HG03521 (cell line): ENCODE results near the gene LCA5L.

ENCODE experiments used
- ATAC-seq: cut with Tn5 transposase; IDR thresholded peaks from one replicate; pipeline ENCODE4 v1.9.1; 2021; ENCODE audit warnings: mild to moderate bottlenecking, moderate library complexity; ENCODE audit not compliant: unreplicated experiment

The LCA5L gene

DNA sequence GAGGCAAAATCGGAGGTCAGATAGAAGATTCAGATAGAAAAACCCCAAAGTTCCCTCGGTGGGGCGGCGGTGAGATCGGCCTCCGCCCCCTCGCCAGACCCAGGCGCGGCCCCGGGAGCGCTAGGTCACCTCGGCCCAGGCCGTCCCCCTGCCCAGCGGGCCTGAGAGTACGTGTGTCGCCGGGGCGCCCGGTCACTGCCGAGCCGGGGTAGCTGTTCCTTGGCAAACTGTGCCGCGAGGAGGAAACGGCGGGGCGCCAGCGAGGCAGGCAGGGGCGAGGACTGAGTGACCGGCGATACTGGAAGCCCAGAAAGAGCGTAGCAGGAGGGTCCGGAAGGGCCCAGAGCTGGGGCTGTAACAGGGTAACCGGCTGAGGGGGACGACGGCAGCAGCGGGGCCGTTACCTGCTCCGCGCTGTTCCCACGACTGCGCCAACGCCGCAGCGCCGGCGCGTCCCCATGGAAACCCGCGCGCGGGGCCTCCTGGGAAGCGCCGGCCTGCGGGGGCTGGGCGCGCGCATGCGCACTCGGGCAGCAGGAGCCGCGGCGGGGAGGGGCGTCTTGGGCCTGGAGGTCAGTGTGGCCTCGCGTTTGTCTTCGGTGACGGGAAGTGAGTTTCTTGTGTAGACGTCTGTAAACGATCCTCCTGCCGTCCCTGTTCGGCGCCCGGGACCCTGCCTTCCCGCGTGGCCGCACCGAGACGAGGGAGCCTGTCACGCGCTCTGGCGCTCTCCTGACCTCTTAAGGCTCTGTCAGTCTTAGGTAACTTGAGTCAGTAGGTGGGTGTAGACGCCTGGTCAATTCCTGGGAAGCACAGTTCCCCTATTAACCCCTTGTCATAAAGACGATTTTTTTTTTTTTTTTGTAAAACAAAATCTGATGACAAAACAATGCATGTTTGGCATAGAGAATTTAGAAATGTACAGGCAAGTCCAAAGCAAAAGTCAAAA is at the start of gene LCA5L:
Gene LCA5L (minus strand): TSS at position 458 of the 949 bp plus-strand sequence. CDS start 17,285 bp downstream, outside the sequence.
- peak; percentile 92 for ATAC-seq

DNA sequence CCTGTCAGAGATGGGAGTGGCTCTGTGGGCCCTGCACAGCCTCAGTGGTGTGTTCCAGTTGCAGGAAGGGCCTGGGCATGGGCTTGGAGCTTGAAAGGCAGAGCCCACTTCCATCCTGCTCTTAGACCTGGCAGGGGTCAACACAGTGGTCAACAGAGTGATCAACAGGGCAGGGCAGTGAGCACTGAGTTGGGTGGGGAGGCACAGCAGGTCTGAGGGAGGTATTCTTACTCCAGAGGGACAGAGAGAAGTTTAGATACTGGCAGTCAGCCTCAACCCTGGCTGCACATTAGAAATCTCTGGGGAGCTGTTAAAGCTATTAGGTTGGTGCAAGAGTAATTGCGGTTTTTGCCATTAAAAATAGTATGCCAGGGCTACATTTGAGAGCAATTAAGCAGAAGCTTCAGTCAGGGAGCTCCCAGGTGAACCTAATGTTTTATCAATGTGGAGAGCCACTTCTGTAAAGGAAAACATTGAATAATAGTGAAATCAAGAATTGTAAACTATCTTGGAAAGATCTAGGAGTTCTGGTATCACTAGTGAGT is 43.9 kb upstream of the LCA5L start:
- no peak for ATAC-seq

DNA sequence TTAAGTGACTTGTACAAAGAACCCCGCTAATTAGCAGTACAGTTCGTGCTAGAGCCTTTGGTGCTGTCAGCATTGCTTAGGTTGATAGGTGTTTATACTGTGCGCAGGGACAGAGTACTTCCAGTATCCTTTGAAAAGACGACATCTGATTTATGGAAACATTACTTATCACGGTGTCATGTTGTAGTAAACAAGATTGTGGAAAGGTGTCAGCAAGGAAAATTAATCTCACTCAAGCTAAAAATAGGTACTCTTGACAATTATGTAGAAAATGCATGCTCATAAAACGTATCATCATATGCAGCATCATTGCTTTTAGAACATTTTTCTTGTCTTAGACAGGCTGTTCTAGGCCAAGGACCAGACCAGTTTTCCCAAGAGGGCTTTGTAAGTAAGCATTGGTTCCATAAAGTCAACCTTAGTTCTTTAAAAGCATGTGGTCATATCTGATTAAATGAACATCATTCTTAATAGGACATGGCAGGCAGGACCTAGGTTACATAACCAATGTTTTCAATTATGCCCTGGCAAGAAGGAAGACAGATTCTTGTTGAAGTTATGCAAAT is 39.2 kb upstream of the LCA5L start:
- no peak for ATAC-seq

DNA sequence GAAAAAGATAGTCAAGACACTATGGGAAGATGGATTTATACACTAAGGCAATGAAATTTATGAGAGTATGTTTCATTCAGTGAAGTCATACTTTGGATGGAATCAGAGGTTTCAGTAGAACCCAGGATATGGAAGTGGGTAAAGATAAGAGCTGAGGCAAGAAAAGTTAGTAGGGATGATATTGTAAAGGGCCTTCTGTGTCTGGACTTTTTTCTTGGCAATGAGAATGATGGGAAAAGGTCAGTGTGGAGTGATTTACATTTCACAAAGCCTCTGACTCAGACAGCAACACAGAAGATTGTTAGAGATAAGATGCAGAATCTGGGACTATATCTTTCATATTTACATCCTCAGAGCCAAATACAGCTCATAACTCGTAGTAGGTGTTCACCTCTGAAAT is 38.3 kb upstream of the LCA5L start:
- ATAC-seq = no peak

DNA sequence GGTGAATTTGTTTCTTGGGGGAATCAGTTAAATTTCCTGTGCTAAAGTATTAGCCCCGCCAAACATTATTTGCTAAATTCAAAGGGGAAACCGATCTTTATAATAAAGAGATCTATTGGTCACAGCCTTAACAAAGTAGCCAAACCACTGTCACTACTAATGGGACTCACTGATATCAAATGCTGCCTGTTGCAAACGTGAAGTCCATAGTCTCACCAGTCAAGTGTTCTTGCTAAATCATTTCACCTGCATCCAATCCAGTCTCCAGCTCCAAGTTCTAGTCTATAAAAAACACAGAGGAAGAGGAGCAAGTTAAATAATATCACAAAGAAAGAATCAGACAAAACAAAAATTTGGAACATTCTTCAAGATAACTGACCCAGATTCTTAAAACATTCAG is 36.3 kb upstream of the LCA5L start:
- no peak for ATAC-seq

DNA sequence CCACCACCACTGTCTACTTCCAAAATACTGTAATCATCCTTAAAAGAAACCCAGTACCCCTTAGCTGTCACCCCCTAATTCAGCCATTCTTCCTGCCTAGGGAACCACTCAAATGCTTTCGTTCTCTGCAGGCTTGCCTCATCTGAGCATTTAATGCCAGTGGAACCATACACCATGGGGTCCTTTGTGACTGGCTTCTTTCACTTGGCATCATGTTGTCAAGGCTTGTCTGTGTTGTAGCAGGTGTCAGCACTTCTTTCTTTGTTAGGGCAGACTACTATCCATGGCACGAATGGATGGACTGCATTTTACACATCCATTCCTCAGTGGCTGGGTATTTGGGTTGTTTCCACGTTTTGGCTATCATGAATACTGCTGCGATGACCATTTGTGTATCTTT is 34.7 kb upstream of the LCA5L start:
- ATAC-seq = no peak

DNA sequence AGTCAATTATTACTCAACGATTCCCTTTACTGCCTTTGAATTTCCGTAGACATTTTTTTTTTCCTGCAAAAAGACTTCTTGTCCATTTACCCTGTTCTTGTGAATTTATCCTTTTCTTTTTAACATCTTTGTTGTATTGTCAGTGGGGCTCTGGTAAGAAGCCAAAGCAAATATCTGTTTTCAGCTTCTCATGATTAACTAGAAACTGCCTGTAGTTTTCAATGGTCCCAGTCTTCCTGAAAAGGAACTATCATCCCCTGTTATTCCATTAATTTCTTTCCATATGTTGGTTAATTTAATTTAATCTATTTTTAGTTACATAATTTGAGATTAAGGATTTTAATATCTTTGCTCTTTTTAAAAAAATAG is 34.2 kb upstream of the LCA5L start:
- no peak for ATAC-seq

DNA sequence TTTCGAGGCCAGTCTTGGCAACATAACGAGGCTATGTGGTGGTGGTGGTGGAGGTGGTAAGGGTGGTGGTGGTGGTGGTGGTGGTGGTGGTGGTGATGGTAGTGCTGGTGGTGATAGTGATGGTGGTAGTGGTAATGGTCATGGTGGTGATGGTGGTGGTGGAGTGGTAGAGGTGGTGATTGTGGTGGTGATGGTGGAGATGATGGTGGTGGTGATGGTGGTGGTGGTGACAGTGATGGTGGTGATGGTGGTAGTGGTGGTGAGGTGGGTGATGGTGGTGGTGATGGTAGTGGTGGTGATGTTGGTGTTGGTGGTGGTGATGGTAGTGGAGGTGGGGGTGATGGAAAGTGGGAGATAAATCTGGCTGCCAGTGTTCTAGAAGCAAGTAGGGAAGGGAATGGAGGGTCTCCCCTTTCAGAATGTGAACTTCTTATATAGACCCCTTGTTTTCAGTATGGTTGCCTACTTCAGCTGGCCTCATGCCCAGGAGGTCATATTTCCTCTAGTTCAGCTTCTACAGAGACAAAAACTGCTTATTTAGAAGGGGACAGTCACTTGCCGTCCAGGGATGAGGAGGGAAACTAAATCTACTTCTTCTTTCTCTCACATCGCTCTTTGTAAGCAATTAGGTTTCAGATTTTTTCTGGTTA is 33.7 kb upstream of the LCA5L start:
- ATAC-seq = no peak

DNA sequence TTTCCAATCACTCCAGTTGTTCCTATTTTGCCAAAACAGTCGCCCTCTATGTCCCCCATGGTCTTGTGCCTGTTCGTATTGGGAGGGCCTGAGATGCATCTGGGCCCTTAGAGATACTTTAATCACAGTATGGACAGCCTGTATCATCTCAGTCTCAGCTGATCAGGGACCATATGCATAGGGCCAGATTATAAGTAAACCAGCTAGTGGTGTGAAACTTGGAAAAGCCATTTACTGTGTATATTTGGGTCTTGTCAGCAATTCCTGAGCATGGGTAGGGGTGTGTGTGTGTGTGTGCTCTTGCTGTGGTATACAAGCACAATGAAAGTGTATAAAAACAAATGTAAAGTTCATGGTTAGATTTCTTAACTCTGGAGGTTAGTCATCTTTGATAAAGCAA is 29.0 kb upstream of the LCA5L start:
- ATAC-seq = no peak

DNA sequence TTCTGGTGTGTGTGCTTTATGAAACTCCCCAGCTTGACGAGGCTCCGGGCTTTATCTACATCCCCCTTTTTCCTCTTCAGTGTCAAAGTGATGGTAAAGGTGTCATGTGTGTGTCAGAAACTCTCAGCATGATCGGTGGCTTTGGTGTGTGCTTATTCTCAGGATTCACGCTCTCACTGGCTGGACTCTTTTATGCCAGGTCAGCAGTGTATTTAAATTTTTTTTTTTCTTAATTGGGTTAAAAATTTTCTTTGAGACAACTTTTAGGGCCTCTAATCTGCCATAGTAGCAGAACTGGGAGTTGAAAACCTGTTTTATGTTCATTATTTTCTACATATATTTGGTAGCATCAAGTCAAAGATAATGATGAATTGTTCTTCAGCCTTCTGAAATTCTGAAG is 27.2 kb upstream of the LCA5L start:
- no peak for ATAC-seq

DNA sequence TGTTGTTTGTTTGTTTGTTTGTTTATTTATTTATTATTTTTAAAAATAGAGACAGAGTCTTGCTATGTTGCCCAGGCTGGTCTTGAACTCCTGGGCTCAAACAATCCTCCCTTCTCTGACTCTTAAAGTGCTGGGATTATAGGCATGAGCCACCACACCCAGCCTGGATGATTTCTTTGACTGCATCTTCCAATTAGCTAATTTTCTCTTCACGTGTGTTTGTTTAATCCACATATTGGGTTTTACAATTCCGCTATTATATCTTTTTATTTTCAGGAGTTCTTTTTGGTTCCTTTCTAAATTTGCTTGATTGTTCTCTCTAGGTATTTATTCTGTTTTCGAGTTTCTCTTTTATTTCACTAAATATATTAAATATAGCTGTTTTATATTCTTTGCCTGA is 26.0 kb upstream of the LCA5L start:
- ATAC-seq = no peak

DNA sequence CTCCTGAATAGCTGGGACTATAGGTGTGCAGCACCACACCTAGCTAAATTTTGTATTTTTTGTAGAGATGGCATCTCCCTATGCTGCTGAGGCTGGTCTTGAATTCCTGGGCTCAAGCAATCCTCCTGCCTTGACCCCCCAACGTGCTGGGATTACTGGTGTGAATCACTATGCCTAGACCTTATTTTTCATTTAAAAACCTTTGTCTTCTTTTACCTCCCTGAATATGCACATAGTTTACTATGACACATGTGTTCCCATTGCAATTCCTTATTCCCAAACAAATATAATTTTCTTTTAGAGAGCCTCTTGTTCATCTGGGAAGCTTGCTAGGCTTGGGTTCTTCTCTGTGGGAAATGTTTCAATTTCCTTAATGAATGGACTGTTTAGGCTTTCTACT is 23.0 kb upstream of the LCA5L start:
- no peak for ATAC-seq

DNA sequence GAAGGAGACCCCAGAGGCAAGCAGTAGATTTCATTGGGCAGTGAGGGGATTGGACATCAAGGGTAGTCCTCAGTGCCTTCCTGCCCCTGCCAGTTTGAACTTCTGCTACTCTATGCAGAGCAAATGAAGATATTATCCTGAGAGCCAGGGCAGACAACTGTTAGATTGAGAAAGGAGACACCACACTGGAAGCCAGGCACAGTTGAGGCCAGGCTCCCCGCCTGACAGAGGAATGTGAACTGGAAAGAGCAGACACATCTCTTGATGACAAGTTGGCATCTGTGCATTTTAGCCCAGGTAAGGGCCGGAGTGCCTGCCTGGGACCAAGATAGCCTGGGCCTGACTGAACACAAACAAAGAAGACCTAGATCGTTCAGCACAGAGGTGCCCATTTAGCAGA is 22.2 kb upstream of the LCA5L start:
- no peak for ATAC-seq

DNA sequence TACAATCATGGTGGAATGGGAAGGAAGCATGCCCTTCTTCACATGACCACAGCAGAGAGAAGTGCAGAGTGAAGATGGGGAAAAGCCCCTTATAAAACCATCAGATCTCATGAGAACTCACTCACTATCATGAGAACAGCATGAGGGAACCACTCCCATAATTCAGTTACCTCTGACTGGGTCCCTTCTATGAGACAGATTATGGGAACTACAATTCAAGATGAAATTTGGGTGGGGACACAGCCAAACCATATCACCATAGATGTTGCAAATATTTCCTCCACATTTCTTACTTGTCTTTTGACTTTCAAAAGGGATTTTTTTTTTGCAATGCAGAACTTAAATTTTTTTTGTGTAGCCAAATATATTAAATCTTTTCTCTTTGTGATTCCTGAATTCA is 21.0 kb upstream of the LCA5L start:
- no peak for ATAC-seq

DNA sequence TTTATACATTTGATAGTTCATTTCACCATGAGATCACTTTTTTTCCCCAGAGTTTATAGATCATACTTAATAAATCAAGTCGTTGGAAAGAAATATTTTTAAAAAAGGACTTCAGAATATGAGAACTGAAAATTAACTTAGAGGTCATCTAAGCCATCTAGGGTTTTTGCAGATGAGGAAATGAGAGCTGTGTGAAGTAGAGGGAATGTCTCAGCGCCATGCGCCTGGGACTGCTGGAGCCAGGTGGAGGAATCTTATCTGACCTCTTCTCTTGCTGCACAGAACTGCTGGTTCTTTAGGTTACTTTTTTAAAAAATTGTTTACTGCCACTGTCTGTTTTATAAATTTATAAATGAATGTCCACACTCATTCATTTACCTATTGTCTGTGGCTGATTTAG is 17.7 kb upstream of the LCA5L start:
- no peak for ATAC-seq

DNA sequence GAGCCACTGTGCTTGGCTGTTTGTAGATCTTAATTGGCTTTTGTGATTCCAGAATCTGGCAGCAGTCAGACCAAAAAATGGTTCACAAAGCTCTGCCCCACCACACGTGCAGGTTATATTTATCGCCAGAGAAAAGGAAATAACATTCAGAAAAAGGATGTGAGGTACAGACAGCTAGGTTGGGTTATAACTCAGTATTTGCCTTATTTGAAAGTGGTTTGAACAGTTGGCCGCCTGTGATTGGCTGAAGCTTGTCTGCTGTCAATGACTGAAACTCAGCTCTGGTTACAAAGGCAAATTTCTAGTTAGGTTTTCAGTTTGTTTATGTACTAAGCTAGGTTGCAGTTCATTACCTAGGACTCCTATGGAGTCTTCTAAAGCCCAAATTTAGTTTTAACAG is 15.8 kb upstream of the LCA5L start:
- ATAC-seq = peak; percentile 72

DNA sequence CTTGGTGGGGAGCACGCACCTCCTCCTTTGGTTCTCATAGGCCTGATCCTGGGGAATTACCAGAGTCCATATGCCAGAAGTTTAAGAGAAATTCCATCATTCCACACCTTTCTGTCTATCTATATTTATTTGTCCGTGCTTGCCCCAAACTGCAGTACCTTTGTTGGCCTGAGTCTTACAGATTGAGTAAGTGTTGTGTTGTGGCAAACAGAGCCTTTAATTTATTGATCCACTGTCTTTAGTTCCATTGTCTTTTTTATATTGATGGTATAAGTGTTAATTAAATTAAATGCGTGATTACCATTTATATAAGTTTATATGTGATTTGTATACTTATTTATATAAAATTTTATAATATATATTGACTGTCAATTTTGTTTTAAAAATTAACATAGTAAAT is 11.1 kb upstream of the LCA5L start:
- ATAC-seq = no peak

DNA sequence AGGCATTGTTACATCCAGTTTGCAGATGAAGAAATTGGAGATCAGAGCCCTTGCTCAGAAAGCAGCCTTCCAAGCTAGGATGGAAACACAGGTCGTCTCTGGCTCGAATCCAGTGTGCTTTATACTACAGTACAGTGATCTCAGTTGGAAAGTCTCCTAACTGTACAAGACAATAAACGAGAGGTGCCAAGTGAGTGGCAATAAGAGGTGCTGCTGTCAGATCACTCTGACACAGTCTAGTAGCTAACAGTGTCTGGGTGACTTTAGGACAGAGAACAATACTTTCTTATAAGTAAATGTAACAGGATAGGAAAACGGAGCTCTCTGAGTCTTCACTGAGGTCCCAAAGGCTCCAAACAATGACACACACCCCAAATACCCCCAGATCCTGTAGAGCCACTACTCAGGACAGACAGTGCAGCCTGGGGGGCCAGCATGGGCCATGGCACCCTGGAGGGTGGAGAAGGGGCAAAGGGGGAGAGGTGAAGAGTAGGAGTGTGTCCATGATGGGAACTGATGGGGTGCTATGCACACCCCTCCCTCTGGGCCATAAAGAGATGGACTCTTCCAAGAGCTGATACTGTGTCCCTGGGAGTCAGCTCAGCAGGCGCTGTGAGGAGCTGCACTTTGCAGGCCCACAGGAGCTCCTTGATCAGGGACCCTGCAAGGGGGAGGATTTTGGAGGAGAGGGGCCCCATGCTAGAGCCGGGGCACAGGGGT is 9.5 kb upstream of the LCA5L start:
- no peak for ATAC-seq

DNA sequence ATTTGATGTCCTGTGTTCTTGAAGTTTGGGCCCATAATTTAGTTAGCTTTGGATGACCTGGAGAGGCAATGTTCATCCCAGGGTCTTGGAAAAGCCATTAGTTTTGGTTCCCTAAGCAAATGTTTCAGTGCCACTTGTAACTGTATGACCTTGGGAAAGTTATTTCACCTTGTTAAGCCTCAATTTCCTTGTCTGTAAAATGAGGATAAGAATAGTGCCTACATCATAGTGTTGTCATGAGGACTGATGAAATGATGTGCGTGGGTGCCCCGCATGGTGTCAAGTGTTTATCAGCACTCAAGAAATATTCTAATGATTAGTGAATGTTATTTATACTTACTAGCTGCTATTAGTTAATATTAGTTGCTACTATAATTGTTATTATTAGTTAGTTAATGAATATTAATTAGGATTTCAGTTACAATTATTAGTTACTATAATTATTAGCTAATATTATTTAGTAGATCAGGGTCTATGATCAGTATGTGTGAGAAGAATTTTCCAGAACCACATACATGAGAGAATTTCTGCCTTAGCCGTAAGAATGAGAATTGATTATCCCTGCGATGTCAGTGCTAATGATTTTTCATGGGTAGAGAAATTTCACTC is 8.1 kb upstream of the LCA5L start:
- ATAC-seq = no peak

DNA sequence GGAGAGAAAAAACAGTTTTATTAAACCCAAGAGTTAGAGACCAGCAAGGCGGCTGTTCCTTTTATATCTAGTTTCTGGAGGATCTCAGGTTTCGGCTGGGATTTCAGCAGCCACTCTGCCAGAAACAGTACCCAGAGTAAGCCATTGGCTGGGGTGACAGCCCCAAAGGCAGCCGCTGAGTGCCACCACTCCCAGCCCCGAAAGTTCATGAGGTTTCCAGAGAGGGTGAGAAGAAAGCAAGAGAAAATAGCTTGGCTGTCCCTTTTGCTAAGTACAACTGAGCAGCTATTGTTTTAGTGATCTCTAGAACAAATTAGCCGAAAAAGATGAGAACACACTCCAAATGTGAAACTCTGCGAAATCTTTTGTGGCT is 7.4 kb upstream of the LCA5L start:
- no peak for ATAC-seq
